RWPE2 (cell line): ENCODE measurements around the gene PCSK5.

Experiments used
- ATAC-seq: fragments of 200-7000 bp; cut with Tn5 transposase; 3 replicates; pipeline ENCODE4 v1.9.1; 2021; ENCODE audit warnings: low read depth
- DNase-seq: peaks from one replicate; pipeline ENCODE4 v3.0.0-alpha.2; 2020; ENCODE audit warnings: low spot score
- H3K27ac ChIP-seq: fragments of 450-650 bp; 2 replicates; pipeline ENCODE4 v1.5.1; 2017; ENCODE audit warnings: mild to moderate bottlenecking; ENCODE audit not compliant: poor library complexity, severe bottlenecking
- H3K27me3 ChIP-seq: fragments of 250-450 bp; sonication (Bioruptor Pico); 2 replicates; pipeline ENCODE4 v1.5.1; 2021; ENCODE audit warnings: mild to moderate bottlenecking, moderate library complexity; ENCODE audit not compliant: insufficient read depth, poor library complexity, severe bottlenecking
- H3K36me3 ChIP-seq: fragments of 250-450 bp; sonication (Bioruptor Pico); 2 replicates; pipeline ENCODE4 v1.5.1; 2020; ENCODE audit warnings: low read depth, mild to moderate bottlenecking, moderate library complexity
- H3K4me1 ChIP-seq: fragments of 250-450 bp; sonication (Bioruptor Pico); 2 replicates; pipeline ENCODE4 v1.5.1; 2021; ENCODE audit warnings: mild to moderate bottlenecking, moderate library complexity; ENCODE audit not compliant: insufficient read depth, poor library complexity, severe bottlenecking
- H3K4me3 ChIP-seq: fragments of 250-450 bp; sonication (Bioruptor Pico); 2 replicates; pipeline ENCODE4 v1.5.1; 2021; ENCODE audit warnings: mild to moderate bottlenecking, moderate library complexity; ENCODE audit not compliant: severe bottlenecking
- H3K9me3 ChIP-seq: fragments of 250-450 bp; sonication (Bioruptor Pico); 2 replicates; pipeline ENCODE4 v1.5.1; 2021; ENCODE audit warnings: mild to moderate bottlenecking, moderate library complexity; ENCODE audit not compliant: severe bottlenecking
- CTCF ChIP-seq: fragments of 450-650 bp; IDR thresholded peaks from one replicate; pipeline ENCODE4 v1.5.1; 2017; ENCODE audit warnings: mild to moderate bottlenecking, moderate library complexity; ENCODE audit not compliant: poor library complexity, severe bottlenecking

Gene PCSK5

GRCh38 chr9:76082057-76082456 lies 191.6 kb downstream of the PCSK5 start:
- no peaks in the 10 kb centered on the region for H3K4me1 ChIP-seq
- DNase-seq (no peak), ATAC-seq (no peak)
- H3K4me3 ChIP-seq = no peak overlapping the region
- no peak overlapping the region for H3K27ac ChIP-seq
- H3K27me3 ChIP-seq = no peaks in the 10 kb centered on the region
- no peaks in the 10 kb centered on the region for H3K36me3 ChIP-seq
- H3K9me3 ChIP-seq = no peaks in the 10 kb centered on the region
- TF ChIP-seq CTCF = no peak

GRCh38 chr9:76085596-76085995 lies 195.1 kb downstream of the PCSK5 start:
- no peak for TF ChIP-seq CTCF
- Histone ChIP-seq H3K4me3 (no peak overlapping the region), H3K27me3 (no peaks in the 10 kb centered on the region), H3K27ac (no peak overlapping the region), H3K36me3 (no peaks in the 10 kb centered on the region), H3K4me1 (no peaks in the 10 kb centered on the region), H3K9me3 (no peaks in the 10 kb centered on the region)
- ATAC-seq (no peak), DNase-seq (no peak)

- DNase-seq = no peak
- no peaks in the 10 kb centered on the region for H3K9me3 ChIP-seq
- H3K27me3 ChIP-seq = no peaks in the 10 kb centered on the region
- H3K4me3 ChIP-seq = no peak overlapping the region
- no peak for TF ChIP-seq CTCF
- ATAC-seq = no peak
- H3K36me3 ChIP-seq = no peaks in the 10 kb centered on the region
- no peak overlapping the region for H3K27ac ChIP-seq
- no peaks in the 10 kb centered on the region for H3K4me1 ChIP-seq
These were observed 196.1 kb downstream of the PCSK5 start for GRCh38 chr9:76086539-76086938.

- TF ChIP-seq CTCF = no peak
- Histone ChIP-seq H3K27me3 (no peaks in the 10 kb centered on the region), H3K4me3 (no peak overlapping the region), H3K27ac (no peak overlapping the region), H3K36me3 (no peaks in the 10 kb centered on the region), H3K4me1 (no peaks in the 10 kb centered on the region), H3K9me3 (no peaks in the 10 kb centered on the region)
- no peak for DNase-seq
- ATAC-seq = no peak
These were observed 197.5 kb downstream of the PCSK5 start for GRCh38 chr9:76087976-76088375.

- Histone ChIP-seq H3K4me1 (no peaks in the 10 kb centered on the region), H3K4me3 (no peak overlapping the region), H3K9me3 (no peaks in the 10 kb centered on the region), H3K27me3 (no peaks in the 10 kb centered on the region), H3K27ac (no peak overlapping the region), H3K36me3 (no peaks in the 10 kb centered on the region)
- ATAC-seq (no peak), DNase-seq (no peak)
- no peak for TF ChIP-seq CTCF
These were observed 199.9 kb downstream of the PCSK5 start for GRCh38 chr9:76090330-76090729.
